B cell (primary cell): ENCODE measurements around the gene PAWR. TPM values are rescaled to one million over a fixed set of nuclear protein-coding genes. Genes with fewer than 3 reads are reported as not detected.

Experiments
- ATAC-seq: fragments of 200-7000 bp; cut with Tn5 transposase; one replicate; pipeline ENCODE4 v1.10.0; 2021; ENCODE audit warnings: low read depth, mild to moderate bottlenecking, moderate number of reproducible peaks, moderate library complexity
- CTCF ChIA-PET: fragments of 350-600 bp; sonication (Branson Sonifier 250); formaldehyde crosslinking; loops from one replicate; lab custom pipeline; 2021; ENCODE audit warnings: antibody characterized with exemption, inconsistent platforms; lab: Charles Lee
- POLR2A ChIA-PET: fragments of 350-600 bp; sonication (Branson Sonifier 250); formaldehyde crosslinking; loops from one replicate; lab custom pipeline; 2021; ENCODE audit warnings: antibody characterized with exemption; lab: Charles Lee
- DNase-seq: peaks from one replicate; pipeline ENCODE4 v3.0.0; 2013
- H2AFZ ChIP-seq: 2 replicates; pipeline ENCODE4 v1.6.1; 2012; ENCODE audit warnings: mild to moderate bottlenecking, low read depth, low read length; ENCODE audit not compliant: insufficient read depth, poor library complexity, severe bottlenecking
- H3K27ac ChIP-seq, 2 donors: 1 replicate in 1 of 2; 2 replicates in 1 of 2; pipeline ENCODE4 v1.5.1; 2012 to 2013; ENCODE audit warnings: low read length in 2 of 2, mild to moderate bottlenecking in 2 of 2, moderate library complexity in 1 of 2
- H3K27me3 ChIP-seq, 4 experiments: fragments of 200-600 bp in 1 of 4; sonication (generic) in 1 of 4; replicated peaks in 1 of 4; 1 replicate in 2 of 4; 2 replicates in 2 of 4; pipeline versions ENCODE4 v1.6.1 to v1.7.0; 2013 to 2016; ENCODE audit warnings: low read length in 3 of 4, mild to moderate bottlenecking in 2 of 4, mixed read lengths in 1 of 4, moderate library complexity in 1 of 4; ENCODE audit not compliant: insufficient read depth in 4 of 4, control insufficient read depth in 3 of 4; ENCODE audit errors: control extremely low read depth in 1 of 4
- H3K36me3 ChIP-seq, 2 experiments: replicated peaks in 1 of 2; 1 replicate in 1 of 2; 2 replicates in 1 of 2; pipeline versions ENCODE4 v1.6.1 to v1.7.1; 2013; ENCODE audit warnings: low read length in 1 of 2; ENCODE audit not compliant: insufficient read depth in 2 of 2, control insufficient read depth in 1 of 2; ENCODE audit errors: control extremely low read depth in 1 of 2, extremely low read depth in 1 of 2
- H3K4me1 ChIP-seq, 2 donors: fragments of 200-600 bp in 1 of 2; sonication (generic) in 1 of 2; 1 replicate in 1 of 2; 2 replicates in 1 of 2; pipeline versions ENCODE4 v1.5.1 to v1.6.1; 2013 to 2017; ENCODE audit warnings: low read length in 2 of 2; ENCODE audit not compliant: control insufficient read depth in 2 of 2, insufficient read depth in 2 of 2
- H3K4me2 ChIP-seq: replicated peaks from 2 replicates; pipeline ENCODE3; 2012; ENCODE audit warnings: mild to moderate bottlenecking, low read depth, low read length; ENCODE audit not compliant: poor library complexity, severe bottlenecking
- H3K4me3 ChIP-seq, 5 experiments: fragments of 200-600 bp in 1 of 5; sonication (generic) in 1 of 5; 1 replicate in 3 of 5; 2 replicates in 2 of 5; pipeline versions ENCODE4 v1.5.1 to v1.7.0; 2011 to 2016; ENCODE audit warnings: low read length in 4 of 5, mild to moderate bottlenecking in 4 of 5, low read depth in 2 of 5, control low read depth in 1 of 5, moderate library complexity in 1 of 5; ENCODE audit not compliant: insufficient read depth in 1 of 5; ENCODE audit errors: control extremely low read depth in 1 of 5, extremely low read depth in 1 of 5
- H3K79me2 ChIP-seq: fragments of 200-600 bp; sonication (generic); one replicate; pipeline ENCODE4 v1.6.0; 2016; ENCODE audit warnings: low read length; ENCODE audit not compliant: control insufficient read depth, insufficient read depth
- H3K9ac ChIP-seq: fragments of 200-600 bp; sonication (generic); 2 replicates; pipeline ENCODE4 v1.6.1; 2017; ENCODE audit warnings: mild to moderate bottlenecking, low read length, moderate library complexity
- H3K9me3 ChIP-seq, 3 donors: one replicate each; pipeline versions ENCODE4 v1.6.1 to v1.7.1; 2013; ENCODE audit warnings: low read length in 2 of 3; ENCODE audit not compliant: control insufficient read depth in 2 of 3, insufficient read depth in 1 of 3; ENCODE audit errors: control extremely low read depth in 1 of 3
- H4K20me1 ChIP-seq: 2 replicates; pipeline ENCODE4 v1.6.0; 2012; ENCODE audit warnings: mild to moderate bottlenecking, low read length; ENCODE audit not compliant: insufficient read depth, control insufficient read depth, poor library complexity, severe bottlenecking
- H3K27ac Mint-ChIP-seq: one replicate; pipeline ENCODE4 v1.8.0; 2021; ENCODE audit warnings: mixed read lengths
- H3K27me3 Mint-ChIP-seq: one replicate; pipeline ENCODE4 v1.8.0; 2021; ENCODE audit warnings: mixed read lengths
- H3K4me1 Mint-ChIP-seq: one replicate; pipeline ENCODE4 v1.8.0; 2021; ENCODE audit warnings: mixed read lengths
- H3K4me3 Mint-ChIP-seq: one replicate; pipeline ENCODE4 v1.8.0; 2021; ENCODE audit warnings: mixed read lengths
- H3K9me3 Mint-ChIP-seq: one replicate; pipeline ENCODE4 v1.8.0; 2022; ENCODE audit warnings: mixed read lengths; ENCODE audit not compliant: insufficient read depth
- CTCF ChIP-seq: fragments of 200-600 bp; IDR thresholded peaks from one replicate; pipeline ENCODE4 v1.8.0; 2022; ENCODE audit warnings: antibody characterized with exemption, mild to moderate bottlenecking
- EZH2 ChIP-seq: IDR thresholded peaks from 2 replicates; pipeline ENCODE4 v1.6.1; 2012; ENCODE audit warnings: borderline replicate concordance, low read depth, mild to moderate bottlenecking, moderate library complexity, low read length; ENCODE audit not compliant: insufficient read depth, poor library complexity, severe bottlenecking
- WGBS: methylation state at CpG from one replicate; pipeline ENCODE4 v1.1.5; 2013; ENCODE audit warnings: missing lambda C conversion rate; ENCODE audit not compliant: insufficient coverage; 5-methylcytosine and 5-hydroxymethylcytosine counted together
- intact Hi-C: fragments of 100-400 bp; cut with micrococcal nuclease; formaldehyde crosslinking; loops from one replicate; pipeline ENCODE4 v1.10.0; 2022
- polyA plus RNA-seq: library from polyadenylated mRNA; depleted of rRNA; stranded (reverse); fragments of >200 nt; gene quantifications from 2 replicates; pipeline ENCODE4 v1.2.3, GENCODE V29; 2012
- total RNA-seq, 2 donors: library from RNA; stranded (reverse); fragments of 120-200 nt in 1 of 2; gene quantifications; 1 replicate in 1 of 2; 2 replicates in 1 of 2; pipeline versions ENCODE4 v1.2.3 to v1.2.4, GENCODE V29; 2013 to 2022

The PAWR gene
- total and polyA plus RNA-seq, 2 donors (not counting 1 experiment from before 2014, with no cell fraction given), result 17.9 to 90.1 TPM

- ATAC-seq (no peak), DNase-seq (no peak)
- Mint-ChIP-seq H3K27ac (no peak overlapping the region), H3K4me1 (peaks cover 60% of the 10 kb centered on the region), H3K4me3 (no peak overlapping the region), H3K27me3 (no peaks in the 10 kb centered on the region), H3K9me3 (no peaks in the 10 kb centered on the region)
- Histone ChIP-seq H3K79me2 (peaks cover 96% of the 10 kb centered on the region), H3K4me1 (peaks cover 12 to 25% of the 10 kb centered on the region in 2 donors), H3K36me3 (no peaks in the 10 kb centered on the region), H3K27me3 (no peaks in the 10 kb centered on the region), H3K4me3 (no peak overlapping the region), H3K4me2 (no peak overlapping the region), H4K20me1 (peaks cover 47% of the 10 kb centered on the region), H3K27ac (no peak overlapping the region), H3K9ac (no peak overlapping the region), H3K9me3 (no peaks in the 10 kb centered on the region), H2AFZ (no peak overlapping the region)
- ChIA-PET POLR2A (no interaction called here), CTCF (no interaction called here)
- TF ChIP-seq EZH2, result no peak
- TF ChIP-seq CTCF, result no peak
- intact Hi-C loops, result no loop called here
- no CpG with 5 or more reads among the region's 1 CpG for WGBS
Observed at GRCh38 chr12:79682593-79682992, 8.2 kb downstream of the PAWR start.

GRCh38 chr12:79681008-79681590 is 9.7 kb downstream of the PAWR start:
- H3K9ac ChIP-seq, result no peak overlapping the region
- H3K4me1 Mint-ChIP-seq, result peaks cover 55% of the 10 kb centered on the region
- no peak overlapping the region for H3K4me2 ChIP-seq
- peaks cover 51% of the 10 kb centered on the region for H4K20me1 ChIP-seq
- H3K9me3 Mint-ChIP-seq, result no peaks in the 10 kb centered on the region
- no CpG with 5 or more reads among the region's 2 CpGs for WGBS
- peaks cover 95% of the 10 kb centered on the region for H3K79me2 ChIP-seq
- ChIA-PET POLR2A (no interaction called here), CTCF (no interaction called here)
- H3K4me1 ChIP-seq, result peaks cover 6 to 12% of the 10 kb centered on the region in 2 donors
- TF ChIP-seq CTCF, result no peak
- no peak for TF ChIP-seq EZH2
- H3K4me3 Mint-ChIP-seq, result no peak overlapping the region
- H3K27ac ChIP-seq, result no peak overlapping the region
- no peak overlapping the region for H2AFZ ChIP-seq
- DNase-seq, result no peak
- no peaks in the 10 kb centered on the region for H3K27me3 ChIP-seq
- H3K36me3 ChIP-seq, result no peaks in the 10 kb centered on the region
- H3K9me3 ChIP-seq, result no peaks in the 10 kb centered on the region
- no peak overlapping the region for H3K4me3 ChIP-seq
- no peak for ATAC-seq
- H3K27ac Mint-ChIP-seq, result no peak overlapping the region
- intact Hi-C loops, result no loop called here
- H3K27me3 Mint-ChIP-seq, result no peaks in the 10 kb centered on the region
